Measurements from ENCODE around the gene RAB30.

DNA sequence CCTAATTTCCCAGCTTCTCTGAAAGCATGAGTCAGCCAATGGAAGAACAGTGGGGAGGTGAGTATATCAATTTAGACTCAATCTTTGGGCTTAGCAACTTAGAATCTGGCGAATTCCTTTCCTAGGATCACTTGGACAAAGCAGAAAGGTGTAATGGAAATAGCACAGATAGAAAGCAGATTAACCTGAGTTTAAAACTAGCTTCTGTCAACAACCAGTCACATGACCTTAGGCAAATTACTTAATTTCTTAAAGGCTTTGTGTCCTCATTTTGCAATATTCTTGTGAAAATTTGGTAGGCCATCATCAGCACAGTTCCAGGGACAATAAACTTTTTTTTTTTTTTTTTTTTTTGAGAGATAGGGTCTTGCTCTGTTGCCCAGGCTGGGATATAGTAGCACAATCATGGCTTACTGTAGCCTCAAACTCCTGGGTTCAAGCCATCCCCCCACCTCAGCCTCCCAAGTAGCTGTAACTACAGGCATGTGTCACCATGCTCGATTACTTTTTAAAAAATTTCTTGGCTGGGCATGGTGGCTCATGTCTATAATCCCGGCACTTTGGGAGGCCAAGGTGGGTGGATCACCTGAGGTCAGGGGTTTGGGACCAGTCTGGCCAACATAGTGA, 44.4 kb upstream of the RAB30 start:
- TF ChIP-seq CTCF (IDR thresholded peaks at IDR 0.05) (no peak), POLR2A (IDR thresholded peaks at IDR 0.05) (no peak)
